Stimulated activated CD4-positive, alpha-beta T cell treated with anti-CD3 and anti-CD28 coated beads, Interleukin-4, amount 100 ng/mL, for 24 hours (primary cell): ENCODE results near the gene INSYN2A.

ENCODE experiments used
- DNase-seq: peaks from one replicate; pipeline ENCODE4 v3.0.0-alpha.2; 2020

The INSYN2A gene

GRCh38 chr10:127151981-127152699 lies 44.3 kb downstream of the INSYN2A start:
- no peak for DNase-seq

DNA sequence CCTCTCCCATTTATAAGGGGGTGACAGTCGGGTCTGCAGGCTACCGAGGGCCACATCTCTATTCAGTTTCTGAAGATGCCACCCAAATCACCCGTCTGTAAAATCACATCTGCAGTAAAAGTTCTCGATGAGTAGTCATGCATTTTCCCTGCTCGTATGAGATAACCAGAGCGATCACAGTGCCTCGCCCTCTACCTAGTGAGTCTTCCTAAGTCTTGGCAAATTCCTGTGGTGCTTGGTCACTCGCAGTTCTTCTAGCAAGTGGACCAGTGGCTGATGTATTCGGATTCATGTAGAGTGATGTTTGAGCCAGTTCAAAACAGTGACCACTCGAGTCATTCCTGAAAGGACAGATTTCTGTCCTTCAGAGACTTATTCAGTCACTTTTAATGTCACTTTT lies 44.9 kb downstream of the INSYN2A start:
- DNase-seq = no peak

DNA sequence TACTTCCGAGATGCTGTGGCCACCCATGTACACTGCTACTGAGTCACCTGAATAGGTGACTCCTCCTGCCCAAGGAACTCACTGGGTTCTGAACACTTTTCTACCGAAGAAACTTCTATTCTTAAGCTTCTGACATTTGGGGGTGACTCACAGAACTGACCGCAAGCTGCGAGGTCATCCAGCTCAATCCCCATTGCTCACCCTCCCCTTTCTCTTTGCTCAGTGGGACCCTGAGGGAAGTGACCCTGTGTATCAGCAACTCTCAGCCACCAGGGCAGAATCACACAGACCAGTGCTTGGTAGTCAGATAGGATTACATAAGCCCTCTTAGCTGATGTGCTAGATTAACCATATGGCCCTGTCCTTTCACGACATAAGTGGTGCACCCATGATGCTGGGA lies 46.3 kb downstream of the INSYN2A start:
- DNase-seq = no peak

GRCh38 chr10:127149501-127150081 lies 46.8 kb downstream of the INSYN2A start:
- no peak for DNase-seq

DNA sequence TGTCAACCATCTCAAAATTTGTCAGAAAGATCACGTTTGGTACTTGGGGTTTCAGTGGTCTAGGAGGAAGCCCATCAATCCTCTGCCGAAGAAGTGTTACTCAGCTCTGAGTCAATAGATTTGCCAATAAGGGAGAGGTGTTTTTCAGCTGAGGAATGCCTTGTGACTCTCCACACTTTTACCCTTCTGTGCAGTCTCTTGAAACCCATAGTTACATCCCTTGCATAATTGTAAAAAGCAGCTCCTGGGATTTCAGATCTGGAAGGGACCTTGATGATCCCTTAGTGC lies 47.5 kb downstream of the INSYN2A start:
- no peak for DNase-seq

- DNase-seq = no peak
Measured at GRCh38 chr10:127148066-127148932, 48.1 kb downstream of the INSYN2A start.

GRCh38 chr10:127146661-127147060 lies 49.7 kb downstream of the INSYN2A start:
- DNase-seq = no peak
